Suprapubic skin (tissue), 3 donors: ENCODE data around the gene GRIP2.

Experiments
- POLR2A ChIP-seq, 2 donors: fragments of 450-650 bp; IDR thresholded peaks; one replicate each; pipeline ENCODE4 v1.6.1; 2017; ENCODE audit warnings: antibody characterized with exemption in 2 of 2, mild to moderate bottlenecking in 2 of 2, moderate library complexity in 2 of 2
- TF ChIP-seq, protein P1 (sequence below), 2 donors: fragments of 200-600 bp in 1 of 2; fragments of 450-650 bp in 1 of 2; sonication (generic) in 1 of 2; IDR thresholded peaks; one replicate each; pipeline ENCODE4 v1.5.1; 2016 to 2019; ENCODE audit warnings: antibody characterized with exemption in 2 of 2, mild to moderate bottlenecking in 1 of 2, moderate library complexity in 1 of 2

DNA sequence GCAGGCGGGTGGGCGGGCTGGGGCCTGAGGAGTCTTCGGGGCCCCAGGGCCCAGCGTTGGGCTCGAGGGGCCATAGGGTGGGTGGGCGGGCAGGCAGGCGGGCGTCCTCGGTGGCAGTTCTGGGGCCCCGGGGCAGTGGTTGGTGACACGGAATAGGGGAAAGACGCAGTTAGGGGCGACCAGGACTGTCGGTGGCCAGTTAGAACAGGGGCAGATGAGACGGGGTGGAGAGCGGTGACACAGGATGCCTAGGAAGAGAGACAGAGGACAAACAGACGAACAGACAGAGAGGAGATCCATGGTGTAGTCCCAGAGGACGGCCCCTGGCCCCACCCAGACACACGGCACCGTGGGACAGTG lies 36.5 kb downstream of the GRIP2 start:
- TF ChIP-seq, protein P1, sequence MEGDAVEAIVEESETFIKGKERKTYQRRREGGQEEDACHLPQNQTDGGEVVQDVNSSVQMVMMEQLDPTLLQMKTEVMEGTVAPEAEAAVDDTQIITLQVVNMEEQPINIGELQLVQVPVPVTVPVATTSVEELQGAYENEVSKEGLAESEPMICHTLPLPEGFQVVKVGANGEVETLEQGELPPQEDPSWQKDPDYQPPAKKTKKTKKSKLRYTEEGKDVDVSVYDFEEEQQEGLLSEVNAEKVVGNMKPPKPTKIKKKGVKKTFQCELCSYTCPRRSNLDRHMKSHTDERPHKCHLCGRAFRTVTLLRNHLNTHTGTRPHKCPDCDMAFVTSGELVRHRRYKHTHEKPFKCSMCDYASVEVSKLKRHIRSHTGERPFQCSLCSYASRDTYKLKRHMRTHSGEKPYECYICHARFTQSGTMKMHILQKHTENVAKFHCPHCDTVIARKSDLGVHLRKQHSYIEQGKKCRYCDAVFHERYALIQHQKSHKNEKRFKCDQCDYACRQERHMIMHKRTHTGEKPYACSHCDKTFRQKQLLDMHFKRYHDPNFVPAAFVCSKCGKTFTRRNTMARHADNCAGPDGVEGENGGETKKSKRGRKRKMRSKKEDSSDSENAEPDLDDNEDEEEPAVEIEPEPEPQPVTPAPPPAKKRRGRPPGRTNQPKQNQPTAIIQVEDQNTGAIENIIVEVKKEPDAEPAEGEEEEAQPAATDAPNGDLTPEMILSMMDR (IDR thresholded peaks at IDR 0.05): no peak
- no peak for TF ChIP-seq POLR2A (IDR thresholded peaks at IDR 0.05)
